Astrocyte (in vitro differentiated cells and primary cell): Measurements from ENCODE around the gene SULT2B1. TPM values are rescaled to one million over a fixed set of nuclear protein-coding genes. Genes with fewer than 3 reads are reported as not detected.

ENCODE experiments used
- DNase-seq: peaks from one replicate; pipeline ENCODE4 v3.0.0-alpha.2; 2010; ENCODE audit warnings: low read depth
- FAIRE-seq: peaks from 2 replicates; lab custom pipeline; 2011; peaks lifted over from hg19 to GRCh38; lab: Jason Lieb, UNC
- H2AFZ ChIP-seq: 2 replicates; pipeline ENCODE4 v1.6.0; 2012; ENCODE audit warnings: low read depth, low read length, inconsistent platforms
- H3K27ac ChIP-seq: 2 replicates; pipeline ENCODE4 v1.5.1; 2011; ENCODE audit warnings: low read depth, low read length, inconsistent platforms
- H3K27me3 ChIP-seq: 2 replicates; pipeline ENCODE4 v1.6.0; 2011; ENCODE audit warnings: low read length, inconsistent platforms; ENCODE audit not compliant: insufficient read depth
- H3K36me3 ChIP-seq: 2 replicates; pipeline ENCODE4 v1.5.1; 2011; ENCODE audit warnings: low read length, inconsistent platforms; ENCODE audit not compliant: insufficient read depth
- H3K4me1 ChIP-seq: 2 replicates; pipeline ENCODE4 v1.5.1; 2011; ENCODE audit warnings: low read length, inconsistent platforms; ENCODE audit not compliant: insufficient read depth
- H3K4me2 ChIP-seq: 2 replicates; pipeline ENCODE4 v1.6.0; 2012; ENCODE audit warnings: low read length, inconsistent platforms
- H3K4me3 ChIP-seq: 2 replicates; pipeline ENCODE4 v1.5.1; 2011; ENCODE audit warnings: low read depth, mild to moderate bottlenecking, low read length, inconsistent platforms; ENCODE audit not compliant: insufficient read depth
- H3K79me2 ChIP-seq: 2 replicates; pipeline ENCODE4 v1.6.0; 2012; ENCODE audit warnings: mild to moderate bottlenecking, low read length, inconsistent platforms; ENCODE audit not compliant: insufficient read depth
- H3K9ac ChIP-seq: 2 replicates; pipeline ENCODE4 v1.6.0; 2012; ENCODE audit warnings: mild to moderate bottlenecking, low read length, inconsistent platforms
- H3K9me3 ChIP-seq: 2 replicates; pipeline ENCODE4 v1.5.1; 2012; ENCODE audit warnings: low read depth, mild to moderate bottlenecking, low read length, inconsistent platforms; ENCODE audit not compliant: insufficient read depth
- H4K20me1 ChIP-seq: 2 replicates; pipeline ENCODE4 v1.6.0; 2012; ENCODE audit warnings: low read length, inconsistent platforms; ENCODE audit not compliant: insufficient read depth
- H3K27ac Mint-ChIP-seq: one replicate; pipeline ENCODE4 v1.8.0; 2021; ENCODE audit warnings: mild to moderate bottlenecking, mixed read lengths; ENCODE audit not compliant: unreplicated experiment
- H3K27me3 Mint-ChIP-seq: one replicate; pipeline ENCODE4 v1.8.0; 2021; ENCODE audit warnings: low read depth, mixed read lengths; ENCODE audit not compliant: unreplicated experiment
- H3K36me3 Mint-ChIP-seq: one replicate; pipeline ENCODE4 v1.8.0; 2021; ENCODE audit warnings: low read depth, mixed read lengths; ENCODE audit not compliant: unreplicated experiment
- H3K4me1 Mint-ChIP-seq: one replicate; pipeline ENCODE4 v1.8.0; 2021; ENCODE audit warnings: low read depth, mixed read lengths; ENCODE audit not compliant: unreplicated experiment
- H3K4me3 Mint-ChIP-seq: one replicate; pipeline ENCODE4 v1.8.0; 2021; ENCODE audit warnings: mild to moderate bottlenecking, moderate library complexity, mixed read lengths; ENCODE audit not compliant: unreplicated experiment
- H3K9me3 Mint-ChIP-seq: one replicate; pipeline ENCODE4 v1.8.0; 2021; ENCODE audit warnings: mild to moderate bottlenecking, mixed read lengths; ENCODE audit not compliant: unreplicated experiment
- CTCF ChIP-seq: IDR thresholded peaks from 2 replicates; pipeline ENCODE4 v1.5.1; 2011; ENCODE audit warnings: low read depth, mild to moderate bottlenecking, inconsistent platforms, low read length, moderate library complexity; ENCODE audit not compliant: insufficient read depth
- EZH2 ChIP-seq: IDR thresholded peaks from 2 replicates; pipeline ENCODE4 v1.6.1; 2012; ENCODE audit warnings: mild to moderate bottlenecking, low read length, inconsistent platforms; ENCODE audit not compliant: insufficient read depth
- total RNA-seq: library from RNA; stranded (reverse); gene quantifications from 2 replicates; pipeline ENCODE4 v1.2.1, GENCODE V29; 2021

SULT2B1 gene
- total RNA-seq, 1 donor from 2014 or later = not detected

GRCh38 chr19:48509467-48510194 lies 42.3 kb upstream of the SULT2B1 start:
- Histone ChIP-seq H3K27me3 (peaks cover 18% of the 10 kb centered on the region), H3K27ac (no peak overlapping the region), H3K36me3 (no peaks in the 10 kb centered on the region), H4K20me1 (no peaks in the 10 kb centered on the region), H3K4me1 (peaks cover 6% of the 10 kb centered on the region), H3K9me3 (no peaks in the 10 kb centered on the region), H3K4me2 (no peak overlapping the region), H3K4me3 (no peak overlapping the region), H3K9ac (no peak overlapping the region), H2AFZ (no peak overlapping the region), H3K79me2 (no peaks in the 10 kb centered on the region)
- Mint-ChIP-seq H3K27ac (no peak overlapping the region), H3K36me3 (peaks cover 7% of the 10 kb centered on the region), H3K4me3 (no peak overlapping the region), H3K4me1 (no peaks in the 10 kb centered on the region), H3K27me3 (peaks cover 6% of the 10 kb centered on the region), H3K9me3 (no peaks in the 10 kb centered on the region)
- no peak for FAIRE-seq
- no peak for DNase-seq
- TF ChIP-seq EZH2 = no peak
- no peak for TF ChIP-seq CTCF

GRCh38 chr19:48510421-48511268 lies 41.3 kb upstream of the SULT2B1 start:
- FAIRE-seq = no peak
- H3K9ac ChIP-seq = peak overlapping the region; percentile 16
- no peaks in the 10 kb centered on the region for H4K20me1 ChIP-seq
- H3K27me3 ChIP-seq = peaks cover 18% of the 10 kb centered on the region
- H3K36me3 ChIP-seq = no peaks in the 10 kb centered on the region
- Mint-ChIP-seq H3K27ac (no peak overlapping the region), H3K27me3 (peaks cover 6% of the 10 kb centered on the region), H3K4me1 (no peaks in the 10 kb centered on the region), H3K4me3 (peak overlapping the region; percentile 81), H3K9me3 (no peaks in the 10 kb centered on the region), H3K36me3 (peaks cover 7% of the 10 kb centered on the region)
- DNase-seq = peak; percentile 22
- H3K79me2 ChIP-seq = no peaks in the 10 kb centered on the region
- peak overlapping the region; percentile 71 for H3K4me2 ChIP-seq
- peak overlapping the region; percentile 32 for H2AFZ ChIP-seq
- H3K9me3 ChIP-seq = no peaks in the 10 kb centered on the region
- peaks cover 6% of the 10 kb centered on the region for H3K4me1 ChIP-seq
- no peak overlapping the region for H3K4me3 ChIP-seq
- TF ChIP-seq EZH2 (peak; percentile 36), CTCF (no peak)
- no peak overlapping the region for H3K27ac ChIP-seq
